ENCODE data around the gene HOXD4.

Gene HOXD4

GRCh38 chr2:176170602-176171305, 19.4 kb downstream of the HOXD4 start:
- DNase-seq (ENCODE audit: low read depth, low spot score), result no peak

- no peak for DNase-seq (ENCODE audit: low read depth, low spot score)
Measured at GRCh38 chr2:176171351-176172006, 20.1 kb downstream of the HOXD4 start.

- no peak for DNase-seq (ENCODE audit: low read depth, low spot score)
Measured at GRCh38 chr2:176172007-176172894, 20.9 kb downstream of the HOXD4 start.

GRCh38 chr2:176172895-176173566, 21.7 kb downstream of the HOXD4 start:
- no peak for DNase-seq (ENCODE audit: low read depth, low spot score)

- no peak for DNase-seq (ENCODE audit: low read depth, low spot score)
Measured at GRCh38 chr2:176173567-176174381, 22.4 kb downstream of the HOXD4 start.

GRCh38 chr2:176174382-176174823, 23.1 kb downstream of the HOXD4 start:
- DNase-seq (ENCODE audit: low read depth, low spot score), result no peak

GRCh38 chr2:176174824-176175708, 23.7 kb downstream of the HOXD4 start:
- no peak for DNase-seq (ENCODE audit: low read depth, low spot score)

GRCh38 chr2:176175709-176176607, 24.6 kb downstream of the HOXD4 start:
- no peak for DNase-seq (ENCODE audit: low read depth, low spot score)

- DNase-seq (ENCODE audit: low read depth, low spot score), result no peak
Measured at GRCh38 chr2:176177580-176178037, 26.3 kb downstream of the HOXD4 start.

GRCh38 chr2:176178038-176178756, 26.8 kb downstream of the HOXD4 start:
- no peak for DNase-seq (ENCODE audit: low read depth, low spot score)

GRCh38 chr2:176178757-176179295, 27.5 kb downstream of the HOXD4 start:
- DNase-seq (ENCODE audit: low read depth, low spot score), result no peak

- DNase-seq (ENCODE audit: low read depth, low spot score), result no peak
Measured at GRCh38 chr2:176181551-176181950, 30.2 kb downstream of the HOXD4 start.

GRCh38 chr2:176182671-176183070, 31.3 kb downstream of the HOXD4 start:
- no peak for DNase-seq (ENCODE audit: low read depth, low spot score)

GRCh38 chr2:176184749-176185148, 33.4 kb downstream of the HOXD4 start:
- DNase-seq (ENCODE audit: low read depth, low spot score), result no peak

- no peak for DNase-seq (ENCODE audit: low read depth, low spot score)
Measured at GRCh38 chr2:176186024-176186423, 34.7 kb downstream of the HOXD4 start.

- DNase-seq (ENCODE audit: low read depth, low spot score), result no peak
Measured at GRCh38 chr2:176187200-176187898, 36.0 kb downstream of the HOXD4 start.
